GM18870 (cell line): ENCODE results near the gene UGT2B17.
"Not testable (repeated sequence)": the region's sequence is repeated elsewhere in the genome, so short reads cannot be mapped to it uniquely, and the experiment has no call there.

Experiments used
- ATAC-seq: cut with Tn5 transposase; IDR thresholded peaks from one replicate; pipeline ENCODE4 v1.9.1; 2021; ENCODE audit warnings: moderate library complexity; ENCODE audit not compliant: unreplicated experiment

Gene UGT2B17

DNA sequence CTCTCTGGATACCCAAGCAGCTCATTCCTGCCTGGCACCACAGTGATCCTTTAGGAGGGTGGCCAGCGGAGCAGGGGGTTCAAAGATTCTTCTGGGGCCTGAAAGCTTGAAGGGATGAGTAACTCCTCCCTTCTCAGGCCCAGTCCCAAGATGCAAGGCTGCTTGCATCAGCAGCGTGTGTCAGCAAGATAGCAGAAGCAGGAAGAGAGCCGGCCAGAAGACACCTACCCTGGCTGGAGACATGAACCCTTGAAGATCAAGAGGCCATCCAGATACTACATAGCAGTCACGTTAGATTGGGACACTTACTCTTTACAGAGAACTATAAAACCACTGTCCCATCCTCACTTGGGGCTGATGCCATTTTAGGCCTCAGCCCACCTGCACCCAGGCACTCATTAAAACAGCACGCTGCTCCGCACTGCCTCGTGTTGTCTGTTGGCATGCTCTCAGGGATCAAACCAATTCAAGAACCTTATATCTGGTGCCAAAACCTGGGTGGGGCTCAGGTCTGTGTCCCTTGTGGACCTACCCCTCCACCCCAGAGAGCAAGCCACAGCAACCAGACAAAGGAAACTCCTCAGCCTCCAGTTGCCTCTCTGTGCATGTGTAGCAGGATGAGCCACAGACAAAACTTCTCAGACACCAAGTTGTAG lies 6.5 kb downstream of the UGT2B17 start:
- ATAC-seq: no peak

- not testable (repeated sequence) for ATAC-seq
These were observed 7.1 kb downstream of the UGT2B17 start for GRCh38 chr4:68569036-68569435.

DNA sequence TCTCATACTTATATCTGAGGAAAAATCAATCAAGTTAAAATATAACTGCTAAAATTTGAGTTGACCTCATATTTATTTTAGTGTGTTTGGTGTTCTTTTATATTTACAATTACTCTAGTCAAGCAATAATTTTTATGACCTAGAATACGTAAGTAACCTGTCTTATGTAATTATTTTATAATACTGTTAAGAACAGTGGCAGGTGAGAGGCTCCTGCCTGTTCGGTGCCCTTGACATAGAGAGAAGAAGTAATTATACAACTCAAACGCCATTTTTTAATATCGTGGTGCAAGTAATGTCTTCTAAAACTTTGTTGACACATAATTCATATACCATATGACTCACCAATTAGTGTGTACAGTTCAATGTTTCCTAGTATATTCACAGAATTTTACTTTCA lies 7.6 kb downstream of the UGT2B17 start:
- not testable (repeated sequence) for ATAC-seq

DNA sequence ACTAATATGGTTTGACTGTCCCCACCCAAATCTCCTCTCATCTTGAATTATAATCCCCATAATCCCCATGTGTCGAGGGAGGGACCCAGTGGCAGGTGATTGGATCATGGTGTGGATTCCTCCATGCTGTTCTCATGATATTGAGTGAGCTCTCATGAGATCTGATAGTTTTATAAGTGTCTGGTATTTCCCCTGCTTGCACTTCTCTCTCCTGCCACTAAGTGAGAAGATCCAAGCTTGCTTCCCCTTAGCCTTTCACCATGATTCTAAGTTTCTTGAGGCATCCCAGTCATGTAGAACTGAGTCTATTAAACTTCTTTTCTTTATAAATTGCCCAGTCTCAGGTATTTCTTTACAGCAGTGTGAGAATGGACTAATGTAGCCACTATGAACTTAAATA lies 9.8 kb downstream of the UGT2B17 start:
- not testable (repeated sequence) for ATAC-seq

- not testable (repeated sequence) for ATAC-seq
These were observed 11.0 kb downstream of the UGT2B17 start for GRCh38 chr4:68565082-68565481.

- ATAC-seq: not testable (repeated sequence)
These were observed 15.6 kb downstream of the UGT2B17 start for GRCh38 chr4:68560364-68561070.

GRCh38 chr4:68553830-68554229 lies 22.3 kb downstream of the UGT2B17 start:
- peak; percentile 55 for ATAC-seq

DNA sequence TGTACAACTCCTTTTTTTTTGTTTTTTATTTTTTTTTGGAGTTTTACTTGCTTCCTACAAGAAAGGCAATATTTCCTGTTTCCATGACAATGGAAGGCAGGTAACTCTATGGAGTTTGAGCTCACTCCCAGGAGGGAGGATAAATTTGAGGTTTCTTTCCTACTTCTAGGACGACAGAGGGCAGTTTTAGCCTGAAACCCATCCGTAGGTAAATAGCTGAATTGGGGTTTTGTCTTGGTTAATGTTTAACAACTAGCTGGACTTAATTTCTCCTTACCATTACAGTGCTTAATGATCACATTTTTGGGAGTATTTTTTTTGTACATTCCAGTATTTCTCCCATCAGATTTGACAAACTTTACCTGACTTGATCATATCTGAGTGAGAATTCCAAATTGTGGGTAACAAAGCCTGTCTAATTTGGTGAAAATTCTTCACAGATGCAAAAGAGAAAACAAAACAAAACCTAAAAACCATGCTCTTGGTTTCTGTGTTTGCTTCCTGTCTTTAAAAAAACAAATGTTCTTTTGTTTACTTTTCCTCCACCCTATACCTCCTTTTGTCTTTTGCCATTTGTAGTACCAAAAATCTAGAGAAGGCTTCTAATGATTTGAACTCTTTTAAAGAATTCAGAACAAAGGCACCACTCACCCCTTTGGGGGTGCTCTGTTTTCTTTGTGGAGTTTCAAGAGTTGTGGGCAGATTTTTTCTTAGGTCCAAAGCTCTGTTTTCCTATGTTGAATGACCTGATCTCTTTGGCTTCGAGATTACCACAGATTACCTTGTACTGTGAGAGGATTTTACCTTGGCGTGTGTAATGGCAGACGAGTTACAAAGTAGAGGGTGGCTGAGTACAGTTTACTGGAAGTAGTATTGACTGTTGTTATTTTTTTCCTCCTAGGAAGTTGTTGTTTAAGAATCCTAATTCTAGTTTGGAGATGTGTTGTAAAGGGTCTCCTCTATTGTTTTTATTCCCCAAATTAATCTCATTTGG lies 23.0 kb downstream of the UGT2B17 start:
- peak; percentile 71 for ATAC-seq

GRCh38 chr4:68542742-68543141 lies 33.4 kb downstream of the UGT2B17 start:
- not testable (repeated sequence) for ATAC-seq

GRCh38 chr4:68536375-68536774 lies 39.7 kb downstream of the UGT2B17 start:
- ATAC-seq: no peak

GRCh38 chr4:68535974-68536373 lies 40.1 kb downstream of the UGT2B17 start:
- ATAC-seq: no peak

DNA sequence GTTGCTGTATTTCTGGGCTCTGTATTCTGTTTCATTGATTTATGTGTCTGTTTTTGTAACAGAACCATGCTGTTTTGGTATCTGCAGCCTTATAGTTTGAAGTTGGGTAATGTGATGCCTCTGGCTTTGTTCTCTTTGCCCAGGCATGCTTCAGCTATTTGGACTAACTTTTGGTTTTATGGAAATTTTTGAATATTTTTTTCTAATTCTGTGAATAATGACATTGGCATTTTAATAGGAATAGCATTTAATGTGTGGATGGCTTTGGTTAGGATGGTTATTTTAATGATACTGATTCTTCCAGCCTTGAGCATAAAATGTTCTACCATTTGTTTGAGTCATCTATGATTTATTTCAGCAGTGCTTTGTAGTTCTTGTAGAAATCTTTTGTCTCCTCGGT lies 53.9 kb downstream of the UGT2B17 start:
- not testable (repeated sequence) for ATAC-seq

GRCh38 chr4:68520985-68521384 lies 55.1 kb downstream of the UGT2B17 start:
- no peak for ATAC-seq

- no peak for ATAC-seq
These were observed 57.2 kb downstream of the UGT2B17 start for GRCh38 chr4:68518889-68519288.

DNA sequence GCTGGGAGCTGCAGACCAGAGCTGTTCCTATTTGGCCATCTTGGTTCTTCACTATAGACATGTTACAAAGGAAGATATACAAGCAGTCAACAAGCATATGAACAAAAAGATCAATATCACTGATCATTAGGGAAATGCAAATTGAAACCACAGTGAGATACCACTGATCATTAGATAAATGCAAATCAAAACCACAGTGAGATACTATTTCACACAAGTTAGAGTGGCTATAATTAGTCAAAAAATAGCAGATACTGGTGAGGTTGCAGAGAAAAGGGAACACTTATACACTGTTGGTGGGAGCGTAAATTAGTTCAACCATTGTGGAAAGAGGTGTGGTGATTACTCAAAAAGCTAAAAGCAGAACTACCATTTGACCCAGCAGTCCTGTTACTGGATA lies 70.7 kb downstream of the UGT2B17 start:
- ATAC-seq: peak; percentile 77

- ATAC-seq: not testable (repeated sequence)
These were observed 71.3 kb downstream of the UGT2B17 start for GRCh38 chr4:68504836-68505235.

GRCh38 chr4:68503462-68503861 lies 72.7 kb downstream of the UGT2B17 start:
- ATAC-seq: not testable (repeated sequence)

DNA sequence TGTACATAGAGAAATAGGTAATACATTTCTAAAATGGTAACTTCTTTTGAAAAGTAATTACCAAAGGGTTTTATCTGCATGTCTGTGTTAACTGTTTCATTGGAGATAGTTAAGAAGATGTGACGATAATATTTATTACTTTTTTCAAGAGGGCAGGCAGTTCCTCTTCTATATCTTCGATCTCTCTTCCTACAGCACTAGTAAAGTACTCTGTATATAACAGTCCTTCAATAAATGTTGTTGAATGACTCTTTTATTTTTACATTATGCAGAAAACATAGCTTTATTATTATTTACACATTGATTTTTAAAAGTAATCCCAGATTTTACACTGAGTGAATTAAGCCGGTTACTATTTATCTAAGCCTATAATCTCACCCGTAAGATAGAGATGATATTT lies 77.1 kb downstream of the UGT2B17 start:
- no peak for ATAC-seq

DNA sequence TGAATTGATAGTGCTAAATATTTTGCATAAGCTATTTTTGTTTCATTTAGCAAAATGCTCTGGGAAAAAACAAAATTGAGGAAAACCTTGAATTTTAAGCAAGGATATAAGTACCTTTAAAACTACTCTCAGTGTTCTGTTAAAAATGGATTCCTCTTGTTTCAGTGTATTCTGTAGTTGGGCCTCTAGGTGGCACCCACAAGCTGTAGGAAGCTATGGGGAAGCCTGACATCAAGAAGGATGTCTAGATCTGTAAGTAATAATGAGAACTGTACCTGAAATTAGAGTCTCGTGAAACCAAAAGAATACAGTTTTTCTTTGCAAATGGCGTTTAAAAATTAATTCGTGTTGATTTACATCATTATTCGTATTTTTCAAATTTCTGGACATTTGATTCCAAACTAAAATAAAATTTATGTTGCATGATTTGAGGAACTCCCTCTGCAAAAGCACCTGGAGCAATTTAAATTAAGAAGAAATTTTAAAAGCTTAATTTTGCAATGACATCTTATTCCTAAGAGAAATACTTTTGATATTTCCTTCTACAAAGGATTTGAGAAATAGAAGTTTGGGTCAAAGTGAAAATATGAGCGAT lies 77.6 kb downstream of the UGT2B17 start:
- ATAC-seq: peak; percentile 88

DNA sequence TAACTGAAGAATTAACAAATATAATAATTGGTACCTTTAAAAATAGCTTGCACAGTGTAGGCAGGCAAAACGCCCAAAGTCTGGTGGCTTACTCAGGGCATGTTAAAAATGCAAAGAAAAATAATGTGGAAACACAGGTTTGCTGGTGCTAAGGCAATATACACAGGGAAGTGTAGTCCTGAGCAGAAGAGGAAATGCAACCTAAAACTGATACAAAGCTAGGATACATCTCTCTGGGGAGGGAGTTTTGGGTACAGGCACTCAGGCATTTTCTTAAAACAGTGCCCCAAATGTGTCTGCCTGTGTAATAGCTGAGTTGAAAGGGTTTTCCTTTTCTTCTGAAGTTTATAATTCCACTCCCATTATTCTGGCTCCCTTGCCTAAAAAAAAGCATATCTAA lies 81.4 kb downstream of the UGT2B17 start:
- no peak for ATAC-seq
